ENCODE results near the gene OSBPL3.

- no peak for TF ChIP-seq POLR2A (IDR thresholded peaks at IDR 0.05; ENCODE audit: low read depth, low read length)
- no peak for TF ChIP-seq POLR2AphosphoS5 (IDR thresholded peaks at IDR 0.05; ENCODE audit: low read depth, low read length)
These were observed 27.5 kb downstream of the OSBPL3 start for GRCh38 chr7:24952464-24952863.
